ENCODE results near the gene TBC1D25. TPM values are rescaled to one million over a fixed set of nuclear protein-coding genes. Genes with fewer than 3 reads are reported as not detected.
A peak's percentile ranks its signal among the peaks of the same experiment; 100 is the strongest.

TBC1D25 gene
- total RNA-seq, 2 experiments from 2014 or later: 7.6 to 11.2 TPM

- ChIA-PET CTCF (ENCODE audit: unreplicated experiment) (no interaction called here), POLR2A (no interaction called here)
- Histone ChIP-seq H3K27ac (ENCODE audit: low read depth, low read length, poor library complexity, severe bottlenecking) (no peak overlapping the region), H3K36me3 (ENCODE audit: insufficient read depth, low read length) (no peaks in the 10 kb centered on the region), H3K4me3 (ENCODE audit: low read depth, low read length, poor library complexity, severe bottlenecking) (no peak overlapping the region), H3K9me2 (ENCODE audit: insufficient read depth, low read length) (no peaks in the 10 kb centered on the region), H3K9me3 (ENCODE audit: low read length) (no peaks in the 10 kb centered on the region), H3K79me2 (ENCODE audit: insufficient read depth, low read depth, low read length) (no peaks in the 10 kb centered on the region), H3K4me2 (ENCODE audit: low read length) (no peak overlapping the region), H3K4me1 (ENCODE audit: insufficient read depth, low read length, poor library complexity, severe bottlenecking) (peaks cover 9% of the 10 kb centered on the region), H2AFZ (ENCODE audit: low read length) (no peak overlapping the region), H4K20me1 (ENCODE audit: insufficient read depth, low read length) (no peaks in the 10 kb centered on the region)
- intact Hi-C loops (cut with micrococcal nuclease; ENCODE audit: unreplicated experiment): no loop called here
- DNase-seq (ENCODE audit: low spot score): no peak
- TF ChIP-seq EZH2phosphoT487 (IDR thresholded peaks at IDR 0.05; ENCODE audit: borderline replicate concordance, low read depth, low read length): no peak
- TF ChIP-seq, protein P1, sequence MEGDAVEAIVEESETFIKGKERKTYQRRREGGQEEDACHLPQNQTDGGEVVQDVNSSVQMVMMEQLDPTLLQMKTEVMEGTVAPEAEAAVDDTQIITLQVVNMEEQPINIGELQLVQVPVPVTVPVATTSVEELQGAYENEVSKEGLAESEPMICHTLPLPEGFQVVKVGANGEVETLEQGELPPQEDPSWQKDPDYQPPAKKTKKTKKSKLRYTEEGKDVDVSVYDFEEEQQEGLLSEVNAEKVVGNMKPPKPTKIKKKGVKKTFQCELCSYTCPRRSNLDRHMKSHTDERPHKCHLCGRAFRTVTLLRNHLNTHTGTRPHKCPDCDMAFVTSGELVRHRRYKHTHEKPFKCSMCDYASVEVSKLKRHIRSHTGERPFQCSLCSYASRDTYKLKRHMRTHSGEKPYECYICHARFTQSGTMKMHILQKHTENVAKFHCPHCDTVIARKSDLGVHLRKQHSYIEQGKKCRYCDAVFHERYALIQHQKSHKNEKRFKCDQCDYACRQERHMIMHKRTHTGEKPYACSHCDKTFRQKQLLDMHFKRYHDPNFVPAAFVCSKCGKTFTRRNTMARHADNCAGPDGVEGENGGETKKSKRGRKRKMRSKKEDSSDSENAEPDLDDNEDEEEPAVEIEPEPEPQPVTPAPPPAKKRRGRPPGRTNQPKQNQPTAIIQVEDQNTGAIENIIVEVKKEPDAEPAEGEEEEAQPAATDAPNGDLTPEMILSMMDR (conservative IDR thresholded peaks at IDR 0.05; ENCODE audit: low read length): no peak
- no TSS peak for BruUV-seq (replicated peaks)
Measured at GRCh38 chrX:48507246-48507645, 32.3 kb upstream of the TBC1D25 start.

- no peaks in the 10 kb centered on the region for H3K9me2 ChIP-seq (ENCODE audit: insufficient read depth, low read length)
- ChIA-PET POLR2A (interaction anchor here (0.5 to 1.1 kb wide), 2 partner anchors 10 to 572 kb away, joined by 3 to 7 read pairs; no protein-coding TSS in a partner anchor), CTCF (ENCODE audit: unreplicated experiment) (no interaction called here)
- no peak for TF ChIP-seq EZH2phosphoT487 (IDR thresholded peaks at IDR 0.05; ENCODE audit: borderline replicate concordance, low read depth, low read length)
- TF ChIP-seq, protein P1 (conservative IDR thresholded peaks at IDR 0.05; ENCODE audit: low read length): no peak
- peak within 1 kb of the TSS; percentile 68; the same call in 1 of the 2 replicates for H2AFZ ChIP-seq (ENCODE audit: low read length)
- no peaks in the 10 kb centered on the region for H3K36me3 ChIP-seq (ENCODE audit: insufficient read depth, low read length)
- peak within 1 kb of the TSS; percentile 83 for H3K4me3 ChIP-seq (ENCODE audit: low read depth, low read length, poor library complexity, severe bottlenecking)
- peak within 1 kb of the TSS; percentile 79 for H3K4me2 ChIP-seq (ENCODE audit: low read length)
- H3K27ac ChIP-seq (ENCODE audit: low read depth, low read length, poor library complexity, severe bottlenecking): peak within 1 kb of the TSS; percentile 53
- H3K4me1 ChIP-seq (ENCODE audit: insufficient read depth, low read length, poor library complexity, severe bottlenecking): peaks cover 9% of the 10 kb centered on the region
- peak; percentile 81 for DNase-seq (ENCODE audit: low spot score)
- no peaks in the 10 kb centered on the region for H3K79me2 ChIP-seq (ENCODE audit: insufficient read depth, low read depth, low read length)
- H4K20me1 ChIP-seq (ENCODE audit: insufficient read depth, low read length): no peaks in the 10 kb centered on the region
- BruUV-seq (replicated peaks): TSS peak; percentile 89
- intact Hi-C loops (cut with micrococcal nuclease; ENCODE audit: unreplicated experiment): no loop called here
- H3K9me3 ChIP-seq (ENCODE audit: low read length): no peaks in the 10 kb centered on the region
Measured at GRCh38 chrX:48508400-48509244, 30.9 kb upstream of the TBC1D25 start, which contains the start of gene PORCN. TSS of gene PORCN (plus strand) at chrX:48508992. CDS start at chrX:48509821, 829 bp downstream.

DNA sequence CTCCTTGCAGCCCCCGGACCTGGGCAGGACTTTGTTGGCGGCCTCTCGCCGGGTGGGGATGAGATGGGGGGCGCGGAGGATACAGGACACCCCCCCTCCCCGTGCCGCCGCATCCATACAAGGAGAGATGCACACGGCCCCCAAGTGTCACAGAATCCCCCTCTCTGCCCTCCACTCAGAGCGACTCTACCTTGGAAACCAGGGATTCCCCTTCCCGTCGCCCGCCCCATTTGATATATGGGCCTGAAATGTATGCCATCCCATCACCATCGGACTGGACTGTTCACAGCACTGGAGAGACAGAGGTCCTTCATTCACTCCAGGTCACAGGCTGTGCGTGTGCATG is 30.3 kb upstream of the TBC1D25 start:
- Histone ChIP-seq H3K4me3 (ENCODE audit: low read depth, low read length, poor library complexity, severe bottlenecking) (peak overlapping the region; percentile 83), H3K27ac (ENCODE audit: low read depth, low read length, poor library complexity, severe bottlenecking) (no peak overlapping the region), H3K36me3 (ENCODE audit: insufficient read depth, low read length) (no peaks in the 10 kb centered on the region), H4K20me1 (ENCODE audit: insufficient read depth, low read length) (no peaks in the 10 kb centered on the region), H3K4me1 (ENCODE audit: insufficient read depth, low read length, poor library complexity, severe bottlenecking) (peaks cover 9% of the 10 kb centered on the region), H3K9me3 (ENCODE audit: low read length) (no peaks in the 10 kb centered on the region), H3K79me2 (ENCODE audit: insufficient read depth, low read depth, low read length) (no peaks in the 10 kb centered on the region), H3K4me2 (ENCODE audit: low read length) (peak overlapping the region; percentile 79), H2AFZ (ENCODE audit: low read length) (peak overlapping the region; percentile 68; the same call in 1 of the 2 replicates), H3K9me2 (ENCODE audit: insufficient read depth, low read length) (no peaks in the 10 kb centered on the region)
- CTCF ChIA-PET (ENCODE audit: unreplicated experiment): no interaction called here
- BruUV-seq (replicated peaks): no TSS peak
- POLR2A ChIA-PET: no interaction called here
- intact Hi-C loops (cut with micrococcal nuclease; ENCODE audit: unreplicated experiment): no loop called here
- DNase-seq (ENCODE audit: low spot score): no peak
- TF ChIP-seq, protein P1 (conservative IDR thresholded peaks at IDR 0.05; ENCODE audit: low read length): no peak
- no peak for TF ChIP-seq EZH2phosphoT487 (IDR thresholded peaks at IDR 0.05; ENCODE audit: borderline replicate concordance, low read depth, low read length)

Data from OCI-LY7 (cell line).